AG09319 (cell line): ENCODE data around the gene CYP3A4.

ENCODE experiments used
- DNase-seq: peaks from one replicate; pipeline ENCODE4 v3.0.0-alpha.2; 2010; ENCODE audit warnings: low read depth; ENCODE audit errors: extremely low read depth
- TF ChIP-seq, protein P1 (sequence below): IDR thresholded peaks from 2 replicates; pipeline ENCODE4 v1.5.1; 2011; ENCODE audit warnings: low read depth, mild to moderate bottlenecking, inconsistent platforms, low read length, moderate library complexity

Gene CYP3A4

DNA sequence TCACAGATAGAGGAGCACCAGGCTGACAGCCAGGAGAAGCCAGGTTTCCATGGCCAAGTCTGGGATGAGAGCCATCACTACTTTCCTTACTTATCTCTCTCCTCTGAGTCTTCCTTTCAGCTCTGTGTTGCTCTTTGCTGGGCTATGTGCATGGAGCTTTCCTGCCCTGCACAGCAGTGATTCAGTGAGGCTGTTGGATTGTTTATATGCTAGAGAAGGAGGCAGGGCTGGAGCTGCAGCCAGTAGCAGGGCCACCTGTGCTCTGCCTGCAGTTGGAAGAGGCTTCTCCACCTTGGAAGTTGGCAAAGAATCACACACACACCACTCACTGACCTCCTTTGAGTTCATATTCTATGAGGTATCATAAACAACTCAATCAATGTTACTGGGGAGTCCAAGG, at the start of gene CYP3A4:
Gene CYP3A4 (minus strand): TSS at position 178 of the 400 bp plus-strand sequence. CDS start 103 bp downstream, at position 75.
- no peak for DNase-seq
- TF ChIP-seq, protein P1, sequence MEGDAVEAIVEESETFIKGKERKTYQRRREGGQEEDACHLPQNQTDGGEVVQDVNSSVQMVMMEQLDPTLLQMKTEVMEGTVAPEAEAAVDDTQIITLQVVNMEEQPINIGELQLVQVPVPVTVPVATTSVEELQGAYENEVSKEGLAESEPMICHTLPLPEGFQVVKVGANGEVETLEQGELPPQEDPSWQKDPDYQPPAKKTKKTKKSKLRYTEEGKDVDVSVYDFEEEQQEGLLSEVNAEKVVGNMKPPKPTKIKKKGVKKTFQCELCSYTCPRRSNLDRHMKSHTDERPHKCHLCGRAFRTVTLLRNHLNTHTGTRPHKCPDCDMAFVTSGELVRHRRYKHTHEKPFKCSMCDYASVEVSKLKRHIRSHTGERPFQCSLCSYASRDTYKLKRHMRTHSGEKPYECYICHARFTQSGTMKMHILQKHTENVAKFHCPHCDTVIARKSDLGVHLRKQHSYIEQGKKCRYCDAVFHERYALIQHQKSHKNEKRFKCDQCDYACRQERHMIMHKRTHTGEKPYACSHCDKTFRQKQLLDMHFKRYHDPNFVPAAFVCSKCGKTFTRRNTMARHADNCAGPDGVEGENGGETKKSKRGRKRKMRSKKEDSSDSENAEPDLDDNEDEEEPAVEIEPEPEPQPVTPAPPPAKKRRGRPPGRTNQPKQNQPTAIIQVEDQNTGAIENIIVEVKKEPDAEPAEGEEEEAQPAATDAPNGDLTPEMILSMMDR: no peak

DNA sequence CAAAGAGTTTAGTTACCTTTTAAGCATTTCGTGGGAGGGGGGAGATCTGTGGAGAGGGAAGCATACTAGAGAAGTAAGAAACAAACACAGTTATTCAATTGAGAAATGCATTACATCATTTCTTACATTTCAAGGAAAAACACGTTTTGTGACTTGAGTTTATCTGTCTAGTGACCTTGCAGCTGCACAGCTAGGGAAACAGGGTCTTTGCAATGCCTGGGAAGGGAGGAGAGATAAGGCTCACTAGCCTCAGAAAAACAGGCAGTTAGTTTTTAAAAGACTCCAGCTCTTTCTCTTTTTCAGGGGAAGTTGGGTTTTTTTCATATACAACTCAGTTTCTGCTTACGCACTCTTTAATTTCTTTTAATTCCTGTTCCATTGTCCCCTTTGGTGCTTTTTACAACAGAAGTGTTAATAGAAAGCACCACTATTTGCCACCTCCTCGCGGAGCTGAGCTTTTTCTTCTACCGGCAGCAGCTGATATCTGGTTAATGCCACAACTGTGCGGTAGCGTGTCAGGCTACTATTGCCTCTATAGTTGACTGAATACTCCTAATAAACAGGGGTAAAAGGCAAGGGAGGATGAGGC, 49.4 kb upstream of the CYP3A4 start:
- TF ChIP-seq, protein P1: no peak

DNA sequence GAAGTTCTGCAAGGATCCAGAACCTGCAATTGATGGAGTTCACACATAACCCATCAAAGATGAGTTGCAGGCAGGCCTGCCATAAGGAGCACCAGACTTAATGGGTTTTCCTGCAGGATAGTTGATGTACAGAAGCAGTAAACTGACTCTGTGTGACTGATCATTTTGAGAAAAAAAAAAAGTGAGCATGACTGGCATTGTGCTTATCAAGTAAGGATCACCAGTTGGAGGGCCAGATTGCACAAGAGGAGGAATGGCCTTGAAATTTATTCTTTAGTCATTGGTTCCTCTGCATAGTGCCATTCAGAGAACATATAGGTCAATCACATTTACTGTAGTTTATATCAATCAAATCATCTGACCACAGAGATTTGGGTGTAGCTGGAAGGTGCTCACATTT, 47.6 kb upstream of the CYP3A4 start:
- TF ChIP-seq, protein P1: no peak
- no peak for DNase-seq

More for the DNA sequence above, 49.4 kb upstream of the CYP3A4 start:
- DNase-seq: no peak

DNA sequence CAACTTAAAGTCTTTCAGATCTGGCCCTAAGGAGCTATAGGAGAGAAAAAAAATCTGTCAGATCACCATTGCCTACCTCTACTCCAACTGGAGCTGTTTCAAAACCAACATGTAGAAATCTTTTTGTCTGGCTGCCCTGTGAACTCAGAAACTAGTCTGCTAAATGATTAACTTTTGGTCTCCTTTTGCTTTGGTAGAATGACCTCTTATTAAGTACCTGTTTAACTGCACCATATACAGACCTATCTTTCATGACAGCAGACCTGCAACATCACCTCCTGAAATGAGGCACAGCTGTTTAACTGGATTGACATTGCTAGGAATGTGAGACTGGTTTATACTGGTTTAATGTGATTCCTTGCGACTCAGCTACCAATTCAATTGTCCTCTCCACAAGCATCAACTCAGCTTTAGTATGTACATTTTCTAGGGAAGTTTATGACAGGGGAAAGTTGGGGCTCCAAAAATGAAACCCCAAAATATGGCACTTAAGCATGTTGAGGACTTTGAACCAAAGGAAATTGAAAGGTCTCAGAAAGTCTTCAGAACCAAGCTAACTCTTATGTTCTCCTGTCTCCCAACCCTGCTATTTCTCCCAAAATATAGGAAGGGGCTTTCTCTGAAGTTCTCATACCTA, 45.7 kb upstream of the CYP3A4 start:
- no peak for DNase-seq
- TF ChIP-seq, protein P1: no peak

DNA sequence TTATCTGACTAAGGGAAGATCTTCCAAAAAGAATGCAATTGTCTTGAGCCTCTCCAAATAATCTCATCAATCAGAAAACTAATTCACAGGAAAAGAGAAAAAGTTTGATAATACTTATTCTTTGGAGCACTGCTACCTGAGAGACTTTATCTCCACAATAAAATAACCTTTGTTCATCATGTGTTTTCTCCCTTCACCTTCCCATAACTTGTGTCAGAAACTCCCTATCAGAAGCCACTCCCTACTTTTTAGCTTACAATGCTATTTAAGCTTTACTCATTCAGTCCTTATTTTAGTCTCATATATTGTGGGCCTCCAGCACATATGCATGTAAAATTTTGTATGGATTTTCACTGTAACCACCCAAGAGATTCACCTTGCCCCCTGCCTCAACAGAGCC, 44.8 kb upstream of the CYP3A4 start:
- TF ChIP-seq, protein P1: no peak
- DNase-seq: no peak

DNA sequence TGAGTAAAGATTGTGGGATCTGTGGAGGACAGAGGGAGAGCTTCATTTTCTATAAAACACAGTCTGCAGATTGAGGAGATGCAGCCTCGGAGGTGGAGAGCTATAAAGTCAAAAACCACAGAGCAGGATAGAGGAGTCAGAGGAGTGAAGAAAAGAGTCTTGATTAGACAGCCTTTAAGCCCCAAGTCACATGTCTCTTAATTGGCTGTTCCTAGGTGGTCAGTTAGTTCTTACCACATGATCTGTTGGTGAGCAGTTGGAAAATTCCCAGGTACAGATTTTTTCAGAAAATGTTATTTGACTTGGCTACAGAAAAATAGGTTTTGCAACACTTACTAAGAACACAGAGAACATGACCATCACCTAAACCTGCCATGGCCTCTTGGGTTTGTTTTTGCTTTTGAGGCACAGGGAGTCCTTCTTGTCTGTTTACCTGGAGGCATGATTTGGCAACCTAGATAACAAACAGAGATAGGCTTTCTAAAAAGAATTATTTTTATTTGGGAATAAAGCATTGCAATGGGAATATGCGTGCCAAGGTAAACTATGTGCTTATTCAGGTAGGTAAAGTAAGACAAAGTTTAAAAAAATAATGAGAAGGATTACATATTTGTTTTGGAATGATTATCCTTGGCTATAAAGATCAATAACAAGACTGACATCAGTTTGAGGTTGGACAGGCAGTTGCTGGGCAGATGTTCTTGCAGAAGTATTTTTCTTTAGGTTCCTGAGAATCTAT, 43.2 kb upstream of the CYP3A4 start:
- no peak for DNase-seq
- TF ChIP-seq, protein P1: no peak

DNA sequence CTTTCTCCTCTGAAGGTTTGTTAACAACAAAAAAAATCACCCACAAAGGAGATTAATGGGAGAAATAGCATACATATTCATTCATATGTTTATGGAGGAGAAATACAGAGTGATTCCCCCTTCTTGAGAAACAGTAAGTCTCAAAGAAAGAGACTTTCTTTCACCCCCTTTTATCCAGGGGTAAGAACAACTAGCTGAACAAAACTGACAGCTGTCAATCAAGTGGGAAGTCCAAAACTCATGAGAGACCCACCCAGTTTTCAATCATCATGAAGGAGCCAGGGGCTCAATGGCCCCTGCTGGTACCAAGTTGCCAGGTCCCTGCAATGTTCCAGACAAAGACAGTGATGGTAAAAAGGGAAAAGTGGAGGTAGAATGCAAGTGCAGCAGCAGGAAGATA, 41.9 kb upstream of the CYP3A4 start:
- TF ChIP-seq, protein P1: no peak
- DNase-seq: no peak
